HG03457 (cell line): ENCODE data around the gene GRIN2C.

ENCODE experiments used
- ATAC-seq: cut with Tn5 transposase; IDR thresholded peaks from one replicate; pipeline ENCODE4 v1.9.1; 2021; ENCODE audit warnings: moderate number of reproducible peaks; ENCODE audit not compliant: unreplicated experiment

The GRIN2C gene

GRCh38 chr17:74824961-74825627, 34.6 kb downstream of the GRIN2C start:
- ATAC-seq, result no peak

GRCh38 chr17:74822939-74823367, 36.7 kb downstream of the GRIN2C start:
- no peak for ATAC-seq

GRCh38 chr17:74822335-74822938, 37.2 kb downstream of the GRIN2C start:
- no peak for ATAC-seq

- no peak for ATAC-seq
Observed at GRCh38 chr17:74821655-74822334, 37.9 kb downstream of the GRIN2C start.

GRCh38 chr17:74819801-74820436, 39.8 kb downstream of the GRIN2C start:
- no peak for ATAC-seq

- no peak for ATAC-seq
Observed at GRCh38 chr17:74818291-74818938, 41.3 kb downstream of the GRIN2C start.

GRCh38 chr17:74816905-74817620, 42.6 kb downstream of the GRIN2C start:
- no peak for ATAC-seq

- no peak for ATAC-seq
Observed at GRCh38 chr17:74815550-74816370, 43.9 kb downstream of the GRIN2C start.

GRCh38 chr17:74815067-74815466, 44.6 kb downstream of the GRIN2C start:
- no peak for ATAC-seq

- no peak for ATAC-seq
Observed at GRCh38 chr17:74814453-74814852, 45.2 kb downstream of the GRIN2C start.

- no peak for ATAC-seq
Observed at GRCh38 chr17:74812109-74813009, 47.3 kb downstream of the GRIN2C start.

- no peak for ATAC-seq
Observed at GRCh38 chr17:74810699-74811485, 48.8 kb downstream of the GRIN2C start.

GRCh38 chr17:74808714-74809430, 50.8 kb downstream of the GRIN2C start:
- ATAC-seq, result no peak

- no peak for ATAC-seq
Observed at GRCh38 chr17:74807925-74808324, 51.8 kb downstream of the GRIN2C start.

- ATAC-seq, result no peak
Observed at GRCh38 chr17:74807441-74807840, 52.2 kb downstream of the GRIN2C start.

- ATAC-seq, result no peak
Observed at GRCh38 chr17:74806334-74806733, 53.4 kb downstream of the GRIN2C start.

GRCh38 chr17:74805591-74805991, 54.1 kb downstream of the GRIN2C start:
- ATAC-seq, result no peak
